Stimulated activated CD4-positive, alpha-beta T cell treated with anti-CD3 and anti-CD28 coated beads, Interleukin-4, amount 100 ng/mL, for 48 hours (primary cell): ENCODE data around the gene PFN3.

Source experiments
- DNase-seq, 2 donors: peaks; one replicate each; pipeline ENCODE4 v3.0.0-alpha.2; 2020; ENCODE audit warnings: low read depth in 2 of 2

Gene PFN3

GRCh38 chr5:177373806-177374205 lies 26.7 kb downstream of the PFN3 start:
- no peak for DNase-seq

GRCh38 chr5:177372910-177373309 lies 27.6 kb downstream of the PFN3 start:
- no peak for DNase-seq

- DNase-seq, result no peak
Measured at GRCh38 chr5:177372034-177372896, 28.2 kb downstream of the PFN3 start.

- no peak for DNase-seq
Measured at GRCh38 chr5:177371120-177372033, 29.1 kb downstream of the PFN3 start.

GRCh38 chr5:177370488-177371119 lies 29.9 kb downstream of the PFN3 start:
- DNase-seq, result peak in 1 of 2 donors; percentile 58

- DNase-seq, result no peak
Measured at GRCh38 chr5:177369645-177370440, 30.6 kb downstream of the PFN3 start.

GRCh38 chr5:177368869-177369644 lies 31.4 kb downstream of the PFN3 start:
- no peak for DNase-seq

GRCh38 chr5:177367981-177368868 lies 32.2 kb downstream of the PFN3 start:
- no peak for DNase-seq

GRCh38 chr5:177367323-177367848 lies 33.1 kb downstream of the PFN3 start:
- DNase-seq, result no peak

- no peak for DNase-seq
Measured at GRCh38 chr5:177366528-177367322, 33.7 kb downstream of the PFN3 start.

- DNase-seq, result no peak
Measured at GRCh38 chr5:177365845-177366527, 34.5 kb downstream of the PFN3 start.

GRCh38 chr5:177364159-177364962 lies 36.1 kb downstream of the PFN3 start:
- DNase-seq, result no peak

- DNase-seq, result no peak
Measured at GRCh38 chr5:177363565-177363964, 36.9 kb downstream of the PFN3 start.

GRCh38 chr5:177362610-177363507 lies 37.6 kb downstream of the PFN3 start:
- DNase-seq, result peak; percentile 54

- DNase-seq, result no peak
Measured at GRCh38 chr5:177362292-177362609, 38.2 kb downstream of the PFN3 start.
